HG03469 (cell line): Measurements from ENCODE around the gene ADGRB3.

Experiments used
- ATAC-seq: cut with Tn5 transposase; IDR thresholded peaks from one replicate; pipeline ENCODE4 v1.9.1; 2021; ENCODE audit warnings: mild to moderate bottlenecking, moderate library complexity, moderate number of reproducible peaks; ENCODE audit not compliant: unreplicated experiment

The ADGRB3 gene

GRCh38 chr6:69012211-69012610 lies 377.1 kb downstream of the ADGRB3 start:
- no peak for ATAC-seq

GRCh38 chr6:69012876-69013275 lies 377.8 kb downstream of the ADGRB3 start:
- no peak for ATAC-seq

DNA sequence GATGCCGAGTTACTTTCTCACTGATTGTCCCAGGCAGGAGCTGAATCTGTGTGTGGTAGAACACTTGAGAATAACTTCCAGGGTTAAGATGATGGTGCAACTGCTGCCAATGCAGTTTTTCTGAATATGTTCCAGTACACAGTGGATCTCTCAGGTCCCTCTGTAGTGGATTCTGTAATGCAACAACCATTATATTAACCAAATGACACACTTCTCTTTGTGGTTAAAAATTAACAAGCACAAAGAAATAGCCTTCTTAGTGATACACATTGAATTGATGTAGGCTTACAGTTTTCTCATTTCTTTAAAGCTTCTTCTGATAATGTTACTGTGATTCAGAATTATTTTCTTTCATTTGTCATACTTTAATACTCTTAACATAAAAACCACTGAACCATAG lies 383.8 kb downstream of the ADGRB3 start:
- ATAC-seq: no peak

DNA sequence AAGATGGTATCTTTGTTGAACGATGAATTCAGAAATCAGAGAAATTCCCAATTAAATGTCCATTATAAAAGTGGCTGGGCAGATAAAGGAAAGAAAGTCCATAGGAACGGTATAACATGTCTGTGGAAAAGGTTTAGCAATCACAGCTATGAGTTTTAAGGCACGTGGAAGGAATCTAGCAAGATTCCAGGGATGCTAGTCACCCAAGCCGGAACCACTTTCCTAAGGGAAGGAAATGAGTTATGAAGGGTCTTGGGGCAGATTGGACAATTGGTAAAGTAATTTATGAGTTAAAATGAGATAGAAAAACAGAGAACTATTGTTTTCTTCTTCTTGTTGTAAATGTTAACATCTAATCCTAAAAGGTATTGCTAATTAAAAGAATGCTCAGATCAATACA lies 384.8 kb downstream of the ADGRB3 start:
- ATAC-seq: no peak

- no peak for ATAC-seq
Observed at GRCh38 chr6:69022993-69023392, 387.9 kb downstream of the ADGRB3 start.

GRCh38 chr6:69026243-69026642 lies 391.2 kb downstream of the ADGRB3 start:
- no peak for ATAC-seq

DNA sequence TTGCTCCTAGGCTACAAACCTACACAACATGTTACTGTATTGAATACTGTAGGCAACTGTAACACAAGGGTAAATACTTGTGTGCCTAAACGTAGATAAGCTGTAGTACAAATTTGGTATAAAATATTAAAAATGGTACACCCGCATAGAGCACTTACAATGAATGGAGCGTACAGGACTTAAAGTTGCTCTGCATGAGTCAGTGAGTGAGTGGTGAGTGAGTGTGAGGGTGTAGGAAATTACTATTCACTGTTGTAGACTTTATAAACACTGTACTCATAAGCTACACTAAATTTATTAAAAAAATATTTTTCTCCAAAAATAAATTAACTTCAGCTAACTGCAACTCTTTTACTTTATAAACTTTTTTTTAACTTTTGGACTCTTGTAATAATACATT lies 391.6 kb downstream of the ADGRB3 start:
- ATAC-seq: no peak

- no peak for ATAC-seq
Observed at GRCh38 chr6:69027861-69028260, 392.8 kb downstream of the ADGRB3 start.

- no peak for ATAC-seq
Observed at GRCh38 chr6:69038841-69039240, 403.8 kb downstream of the ADGRB3 start.

DNA sequence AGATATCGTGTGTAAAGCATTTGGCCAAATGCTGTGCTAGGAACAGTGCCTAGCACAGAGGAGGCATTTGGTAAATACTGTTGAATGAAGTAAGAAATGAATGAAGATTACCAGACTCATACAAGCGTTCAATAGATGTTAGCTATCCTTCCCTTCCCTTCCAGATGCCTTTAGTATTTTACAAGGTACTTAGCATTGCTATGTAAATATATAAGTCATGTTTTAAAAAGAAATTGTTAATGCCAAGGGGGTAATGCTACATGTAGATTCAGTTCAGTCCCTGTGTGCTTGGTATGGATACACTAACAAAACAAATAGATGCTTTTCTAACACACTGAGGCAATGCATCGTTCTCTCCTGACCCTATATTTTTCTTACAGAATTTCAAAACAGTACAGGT lies 407.2 kb downstream of the ADGRB3 start:
- no peak for ATAC-seq

GRCh38 chr6:69044534-69044933 lies 409.5 kb downstream of the ADGRB3 start:
- no peak for ATAC-seq

DNA sequence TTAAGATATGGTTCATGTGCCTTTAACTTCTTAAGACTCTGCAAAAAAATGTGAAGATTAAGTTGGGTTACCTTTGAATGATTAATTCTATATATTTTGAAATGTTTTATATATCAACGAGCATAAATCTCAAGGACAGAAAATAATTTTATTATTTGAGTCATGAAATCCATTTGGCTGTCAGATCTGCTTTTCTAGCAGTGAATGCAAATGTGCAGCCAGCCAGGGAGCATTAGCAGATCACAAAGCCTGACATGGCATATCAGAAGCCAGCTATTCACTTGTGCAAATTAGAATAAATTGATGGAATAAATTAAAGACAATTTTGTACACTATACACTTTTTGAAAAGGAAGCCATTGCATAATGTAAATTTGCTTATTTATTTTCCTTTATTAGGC lies 424.3 kb downstream of the ADGRB3 start:
- ATAC-seq: no peak

GRCh38 chr6:69061066-69061465 lies 426.0 kb downstream of the ADGRB3 start:
- ATAC-seq: no peak

DNA sequence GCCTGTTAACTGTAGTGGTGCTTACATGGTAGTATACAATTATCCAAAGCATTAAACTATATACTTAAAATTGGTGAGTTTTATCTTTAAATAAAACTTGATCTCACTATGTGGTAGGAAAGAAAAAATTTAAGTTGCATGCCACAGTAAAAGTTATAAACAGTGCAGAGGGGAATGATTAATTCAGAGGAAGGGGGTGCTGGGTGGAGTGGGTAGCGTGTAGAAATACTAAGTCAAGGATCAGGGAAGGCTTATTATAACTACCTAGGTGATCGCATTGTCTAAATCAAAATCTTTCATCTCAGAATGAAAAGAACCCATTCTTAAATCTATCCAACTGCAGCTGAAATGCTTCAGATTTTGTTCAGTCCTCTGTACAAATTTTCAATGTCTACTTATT lies 428.3 kb downstream of the ADGRB3 start:
- no peak for ATAC-seq

- no peak for ATAC-seq
Observed at GRCh38 chr6:69064226-69064625, 429.1 kb downstream of the ADGRB3 start.

DNA sequence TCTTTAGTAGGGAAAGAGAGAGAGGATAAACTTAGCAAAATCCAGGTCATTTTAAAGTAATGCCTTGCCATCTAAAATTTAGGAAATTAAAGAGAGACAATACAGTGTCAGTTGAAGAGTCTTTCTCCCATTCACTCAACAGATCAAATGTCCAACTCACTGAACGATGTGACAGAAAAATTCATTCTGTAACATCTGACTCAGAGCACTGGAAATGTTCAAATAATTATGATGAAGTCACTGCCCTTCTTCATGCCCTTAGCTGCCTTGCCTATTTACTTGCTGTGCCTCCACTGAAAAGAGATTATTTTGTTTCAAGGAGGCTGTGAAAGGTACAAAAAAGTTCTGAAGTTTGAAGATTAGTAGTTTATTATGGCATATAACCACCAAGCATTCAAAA lies 434.8 kb downstream of the ADGRB3 start:
- ATAC-seq: no peak

DNA sequence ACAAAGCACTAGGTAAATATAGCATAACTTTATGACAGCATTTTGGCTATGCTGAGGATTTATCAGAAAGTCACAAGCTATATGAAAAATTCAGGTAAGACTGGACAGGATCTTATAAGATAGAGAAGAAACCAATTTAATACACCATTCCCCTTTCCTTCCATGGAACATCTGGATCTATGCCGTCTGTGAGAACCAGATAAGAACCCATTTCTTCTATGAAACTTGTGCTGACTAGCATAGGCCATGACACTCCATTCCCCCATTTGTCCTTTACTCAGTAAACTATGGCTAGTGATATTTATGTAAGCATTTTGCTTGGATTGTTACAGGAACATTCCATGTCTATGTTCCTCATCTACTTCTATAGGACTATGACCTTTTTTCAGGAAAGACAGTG lies 437.7 kb downstream of the ADGRB3 start:
- no peak for ATAC-seq

DNA sequence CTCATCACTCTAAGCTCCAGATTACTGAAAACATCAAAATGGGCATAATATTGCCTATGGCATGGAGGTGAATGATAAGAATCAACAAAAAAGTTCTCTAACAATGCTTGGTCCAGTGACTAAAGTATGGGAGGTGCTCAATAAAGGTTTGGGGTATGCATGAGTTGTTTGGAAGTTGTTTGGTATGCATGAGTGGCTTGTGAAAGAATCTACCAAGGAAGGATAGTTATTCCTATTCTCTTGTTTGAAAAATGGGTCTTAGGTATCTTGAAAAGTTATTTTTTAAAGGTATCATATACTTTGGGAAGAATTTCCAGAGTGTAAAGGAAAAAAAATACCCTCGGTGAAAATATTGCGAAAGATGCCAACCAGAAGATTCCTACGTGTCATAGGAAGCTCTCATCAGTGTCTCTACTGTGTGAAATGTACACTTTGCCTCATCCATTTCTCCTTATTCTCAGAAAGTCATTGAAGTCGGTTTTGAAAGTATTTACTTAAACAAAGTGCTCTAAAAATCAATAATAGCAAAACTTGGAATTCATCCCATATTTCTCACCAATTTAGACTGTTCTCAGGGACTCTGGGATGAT lies 449.8 kb downstream of the ADGRB3 start:
- no peak for ATAC-seq

GRCh38 chr6:69086689-69087088 lies 451.6 kb downstream of the ADGRB3 start:
- ATAC-seq: no peak

DNA sequence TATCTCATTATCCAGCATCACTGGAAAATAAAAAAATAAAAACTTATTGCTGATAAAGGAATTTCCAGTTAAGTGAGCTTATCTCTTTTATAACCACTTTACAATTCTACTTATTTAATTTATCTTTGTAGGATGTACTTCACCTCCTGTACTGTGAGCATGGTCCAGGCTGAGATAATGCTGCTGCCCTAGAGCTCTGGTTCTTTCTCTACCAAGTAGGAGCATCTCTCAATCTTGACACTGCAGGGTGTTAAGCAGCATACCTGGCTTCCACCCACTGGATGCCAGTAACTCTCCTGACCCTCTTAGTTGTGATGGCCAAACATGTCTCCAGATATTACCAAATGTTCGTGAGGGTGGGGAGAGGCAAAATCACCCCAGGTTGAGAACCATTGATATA lies 454.5 kb downstream of the ADGRB3 start:
- ATAC-seq: no peak

- ATAC-seq: no peak
Observed at GRCh38 chr6:69090132-69090531, 455.1 kb downstream of the ADGRB3 start.

DNA sequence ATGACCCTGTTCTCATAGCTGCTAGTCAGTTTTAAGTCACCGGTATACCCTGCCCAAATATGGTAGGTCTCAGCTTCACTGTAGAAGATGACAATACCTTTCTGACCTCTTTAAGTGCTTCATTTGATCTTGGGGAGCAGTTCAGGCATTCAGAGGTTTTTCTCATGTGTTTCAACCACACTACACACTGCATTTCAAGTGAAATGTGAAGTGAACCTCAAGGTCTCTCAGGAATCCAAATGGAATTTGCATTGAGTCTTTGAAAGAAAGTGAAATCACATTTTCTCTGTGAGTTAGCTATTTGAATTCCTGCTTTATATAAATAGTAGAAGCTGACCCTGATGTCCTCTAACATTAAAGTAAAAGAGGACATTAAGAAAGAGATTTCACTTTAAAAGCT lies 461.6 kb downstream of the ADGRB3 start:
- ATAC-seq: no peak

DNA sequence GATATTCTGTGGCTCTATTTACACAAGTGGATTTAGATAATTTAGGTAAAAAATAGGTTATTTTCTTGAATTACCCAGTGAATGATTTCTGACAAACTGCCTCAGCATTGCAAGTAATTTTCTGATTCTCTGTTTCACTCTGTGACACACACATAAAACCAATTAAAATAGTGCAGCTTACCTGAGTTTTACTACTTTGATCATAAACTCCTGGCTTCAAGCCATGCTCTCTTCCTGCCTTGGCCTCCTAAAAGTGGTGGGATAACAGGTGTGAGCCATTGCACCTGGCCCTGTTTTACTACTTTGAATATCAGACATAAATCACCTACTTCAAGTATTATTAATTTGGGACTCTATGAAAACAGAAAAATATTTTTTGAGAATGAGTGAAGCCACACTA lies 462.9 kb downstream of the ADGRB3 start:
- no peak for ATAC-seq

DNA sequence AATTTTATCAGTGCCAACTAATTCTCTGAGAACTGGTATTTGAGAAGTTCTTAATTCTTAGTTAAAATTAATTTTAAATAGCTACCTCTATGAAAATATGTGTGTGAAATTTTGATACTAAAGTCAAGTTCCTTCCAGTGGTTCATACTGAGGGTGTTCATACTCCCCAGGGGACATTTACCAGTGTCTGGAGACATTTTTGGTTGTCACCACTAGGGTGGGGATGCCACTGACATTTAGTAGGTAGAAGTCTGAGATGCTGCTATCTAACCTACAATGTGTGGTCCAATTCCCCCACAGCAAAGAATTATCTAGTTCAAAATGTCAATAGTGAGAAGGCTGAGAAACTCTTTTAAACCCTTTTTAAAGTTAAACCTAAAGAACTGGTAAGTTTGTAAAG lies 463.8 kb downstream of the ADGRB3 start:
- no peak for ATAC-seq
